Calu3 (cell line): ENCODE results near the gene SIPA1L3. TPM values are rescaled to one million over a fixed set of nuclear protein-coding genes. Genes with fewer than 3 reads are reported as not detected.

Experiments
- BruUV-seq: library from RNA; stranded (reverse); fragments of 400-500 nt; replicated peaks from 2 replicates; lab custom pipeline; 2021; lab: Mats Ljungman, UMichigan
- CTCF ChIA-PET: fragments of 300-600 bp; sonication (Branson Sonifier 250); formaldehyde crosslinking; loops from one replicate; lab custom pipeline; 2022; ENCODE audit warnings: antibody characterized with exemption; lab: Charles Lee
- DNase-seq: peaks from one replicate; pipeline ENCODE4 v3.0.0; 2022
- H3K27ac Mint-ChIP-seq: one replicate; pipeline ENCODE4 v1.8.0; 2022; ENCODE audit warnings: mixed read lengths; ENCODE audit not compliant: unreplicated experiment
- H3K27me3 Mint-ChIP-seq: one replicate; pipeline ENCODE4 v1.8.0; 2022; ENCODE audit warnings: mixed read lengths; ENCODE audit not compliant: unreplicated experiment
- H3K36me3 Mint-ChIP-seq: one replicate; pipeline ENCODE4 v1.8.0; 2022; ENCODE audit warnings: mild to moderate bottlenecking, moderate library complexity, mixed read lengths; ENCODE audit not compliant: insufficient read depth, unreplicated experiment
- H3K4me1 Mint-ChIP-seq: one replicate; pipeline ENCODE4 v1.8.0; 2022; ENCODE audit warnings: mild to moderate bottlenecking, low read depth, mixed read lengths; ENCODE audit not compliant: unreplicated experiment
- H3K4me3 Mint-ChIP-seq: one replicate; pipeline ENCODE4 v1.8.0; 2022; ENCODE audit warnings: mild to moderate bottlenecking, low read depth, moderate library complexity, mixed read lengths; ENCODE audit not compliant: unreplicated experiment
- H3K9me3 Mint-ChIP-seq: one replicate; pipeline ENCODE4 v1.8.0; 2022; ENCODE audit warnings: low read depth, mixed read lengths; ENCODE audit not compliant: unreplicated experiment
- CTCF ChIP-seq: fragments of 200-600 bp; IDR thresholded peaks from one replicate; pipeline ENCODE4 v1.8.0; 2022; ENCODE audit warnings: antibody characterized with exemption; ENCODE audit not compliant: unreplicated experiment
- intact Hi-C: fragments of 100-400 bp; cut with micrococcal nuclease; formaldehyde crosslinking; loops from one replicate; pipeline ENCODE4 v1.10.0; 2022; ENCODE audit not compliant: unreplicated experiment
- total RNA-seq: library from RNA; stranded (reverse); gene quantifications from 2 replicates; pipeline ENCODE4 v1.2.3, GENCODE V29; 2022

The SIPA1L3 gene
- total RNA-seq, 1 experiment from 2014 or later: 127 TPM

- H3K4me1 Mint-ChIP-seq: peaks cover 23% of the 10 kb centered on the region
- DNase-seq: no peak
- H3K27ac Mint-ChIP-seq: no peak overlapping the region
- no peak for TF ChIP-seq CTCF
- H3K27me3 Mint-ChIP-seq: peaks cover 71% of the 10 kb centered on the region
- intact Hi-C loops: loop anchor here (5.0 kb wide), 1 partner anchor 325 kb away; no protein-coding TSS in a partner anchor
- no TSS peak for BruUV-seq
- CTCF ChIA-PET: no interaction called here
- peak overlapping the region; percentile 39 for H3K4me3 Mint-ChIP-seq
- H3K36me3 Mint-ChIP-seq: peaks cover 13% of the 10 kb centered on the region
- H3K9me3 Mint-ChIP-seq: no peaks in the 10 kb centered on the region
Measured at GRCh38 chr19:38221919-38222830, 315.2 kb downstream of the SIPA1L3 start.

- peak overlapping the region; percentile 39 for H3K4me3 Mint-ChIP-seq
- CTCF ChIA-PET: no interaction called here
- TF ChIP-seq CTCF: no peak
- peaks cover 13% of the 10 kb centered on the region for H3K36me3 Mint-ChIP-seq
- intact Hi-C loops: loop anchor here (5.0 kb wide), 1 partner anchor 326 kb away; no protein-coding TSS in a partner anchor
- BruUV-seq: no TSS peak
- DNase-seq: no peak
- H3K9me3 Mint-ChIP-seq: no peaks in the 10 kb centered on the region
- H3K4me1 Mint-ChIP-seq: peaks cover 25% of the 10 kb centered on the region
- no peak overlapping the region for H3K27ac Mint-ChIP-seq
- peaks cover 79% of the 10 kb centered on the region for H3K27me3 Mint-ChIP-seq
Measured at GRCh38 chr19:38223119-38223523, 316.1 kb downstream of the SIPA1L3 start.

GRCh38 chr19:38223617-38224013 lies 316.6 kb downstream of the SIPA1L3 start:
- BruUV-seq: no TSS peak
- intact Hi-C loops: loop anchor here (5.0 kb wide), 1 partner anchor 326 kb away; no protein-coding TSS in a partner anchor
- H3K36me3 Mint-ChIP-seq: peaks cover 13% of the 10 kb centered on the region
- CTCF ChIA-PET: no interaction called here
- TF ChIP-seq CTCF: no peak
- H3K9me3 Mint-ChIP-seq: no peaks in the 10 kb centered on the region
- peak overlapping the region; percentile 39 for H3K4me3 Mint-ChIP-seq
- H3K27ac Mint-ChIP-seq: no peak overlapping the region
- no peak for DNase-seq
- H3K4me1 Mint-ChIP-seq: peaks cover 25% of the 10 kb centered on the region
- H3K27me3 Mint-ChIP-seq: peaks cover 79% of the 10 kb centered on the region

GRCh38 chr19:38224014-38224862 lies 317.2 kb downstream of the SIPA1L3 start, which contains the start of gene DPF1:
DPF1 (minus strand) TSS chr19:38224222; CDS start chr19:38224142, 80 bp downstream.
- intact Hi-C loops: loop anchor here (5.0 kb wide), 1 partner anchor 327 kb away; no protein-coding TSS in a partner anchor

More at GRCh38 chr19:38224014-38224862, 317.2 kb downstream of the SIPA1L3 start, which contains the start of gene DPF1:
- H3K27ac Mint-ChIP-seq: no peak within 1 kb of the TSS
- H3K9me3 Mint-ChIP-seq: no peaks in the 10 kb centered on the region
- H3K4me1 Mint-ChIP-seq: peaks cover 25% of the 10 kb centered on the region
- H3K36me3 Mint-ChIP-seq: peaks cover 13% of the 10 kb centered on the region
- TF ChIP-seq CTCF: peak; percentile 33
- DNase-seq: peak; percentile 93
- H3K27me3 Mint-ChIP-seq: peaks cover 80% of the 10 kb centered on the region
- peak within 1 kb of the TSS; percentile 39 for H3K4me3 Mint-ChIP-seq
- CTCF ChIA-PET: interaction anchor here (1.2 kb wide), 1 partner anchor 10 kb away, joined by 7 read pairs; no protein-coding TSS in a partner anchor
- no TSS peak for BruUV-seq
